Measurements from ENCODE around the gene CD99. TPM values are rescaled to one million over a fixed set of nuclear protein-coding genes. Genes with fewer than 3 reads are reported as not detected.
"Not testable (repeated sequence)": the region's sequence is repeated elsewhere in the genome, so short reads cannot be mapped to it uniquely, and the experiment has no call there.

Gene CD99
- total RNA-seq, 1 donor from 2014 or later = 344 TPM

GRCh38 chrX:2767631-2768455, 76.7 kb downstream of the CD99 start:
- intact Hi-C loops (cut with micrococcal nuclease) = no loop called here

- intact Hi-C loops (cut with micrococcal nuclease) = no loop called here
Measured at GRCh38 chrX:2769615-2770014, 78.5 kb downstream of the CD99 start.

- intact Hi-C loops (cut with micrococcal nuclease) = not testable (repeated sequence)
Measured at GRCh38 chrX:2773166-2774055, 82.3 kb downstream of the CD99 start.

GRCh38 chrX:2774057-2774456, 83.0 kb downstream of the CD99 start:
- intact Hi-C loops (cut with micrococcal nuclease) = no loop called here

GRCh38 chrX:2774776-2775175, 83.7 kb downstream of the CD99 start:
- intact Hi-C loops (cut with micrococcal nuclease) = no loop called here

- intact Hi-C loops (cut with micrococcal nuclease) = not testable (repeated sequence)
Measured at GRCh38 chrX:2780472-2781225, 89.6 kb downstream of the CD99 start.

GRCh38 chrX:2781226-2781571, 90.1 kb downstream of the CD99 start:
- intact Hi-C loops (cut with micrococcal nuclease) = no loop called here

GRCh38 chrX:2781698-2782097, 90.6 kb downstream of the CD99 start:
- intact Hi-C loops (cut with micrococcal nuclease) = no loop called here

GRCh38 chrX:2782171-2782570, 91.1 kb downstream of the CD99 start:
- intact Hi-C loops (cut with micrococcal nuclease) = no loop called here

GRCh38 chrX:2782778-2783177, 91.7 kb downstream of the CD99 start:
- intact Hi-C loops (cut with micrococcal nuclease) = no loop called here

GRCh38 chrX:2784026-2784425, 92.9 kb downstream of the CD99 start:
- intact Hi-C loops (cut with micrococcal nuclease) = no loop called here

- intact Hi-C loops (cut with micrococcal nuclease) = no loop called here
Measured at GRCh38 chrX:2785538-2785937, 94.4 kb downstream of the CD99 start.

GRCh38 chrX:2788980-2789379, 97.9 kb downstream of the CD99 start:
- intact Hi-C loops (cut with micrococcal nuclease) = no loop called here

- intact Hi-C loops (cut with micrococcal nuclease) = no loop called here
Measured at GRCh38 chrX:2789569-2789968, 98.5 kb downstream of the CD99 start.

Other genes with a start within 250 kb of the CD99 start
- gene DHRSX, start 190.3 kb upstream of the CD99 start, total RNA-seq = 20.0 and 21.1 TPM in 2 replicates
- gene ZBED1, start 190.3 kb upstream of the CD99 start, total RNA-seq = 42.0 and 45.2 TPM in 2 replicates
- gene XG, start 60.7 kb downstream of the CD99 start, total RNA-seq = 0.12 and 0.95 TPM in 2 replicates
- not detected in 2 replicates for gene GYG2, start 137.6 kb downstream of the CD99 start, total RNA-seq
- gene ARSD, start 238.0 kb downstream of the CD99 start, total RNA-seq = 1.9 and 4.1 TPM in 2 replicates

All from T-helper 1 cell treated with Interleukin-12 subunit alpha and Interleukin-12 subunit beta and Interleukin-4 antibody, amounts not matched to agents 30 ng/mL and 1 ng/mL, for 36 hours (primary cell).